IPS-NIHi11 (cell line): Measurements from ENCODE around the gene NMT2.
A peak's percentile ranks its signal among the peaks of the same experiment; 100 is the strongest.

ENCODE experiments used
- DNase-seq: peaks from one replicate; pipeline ENCODE4 v3.0.0; 2012; ENCODE audit warnings: mixed read lengths, low spot score

The NMT2 gene

DNA sequence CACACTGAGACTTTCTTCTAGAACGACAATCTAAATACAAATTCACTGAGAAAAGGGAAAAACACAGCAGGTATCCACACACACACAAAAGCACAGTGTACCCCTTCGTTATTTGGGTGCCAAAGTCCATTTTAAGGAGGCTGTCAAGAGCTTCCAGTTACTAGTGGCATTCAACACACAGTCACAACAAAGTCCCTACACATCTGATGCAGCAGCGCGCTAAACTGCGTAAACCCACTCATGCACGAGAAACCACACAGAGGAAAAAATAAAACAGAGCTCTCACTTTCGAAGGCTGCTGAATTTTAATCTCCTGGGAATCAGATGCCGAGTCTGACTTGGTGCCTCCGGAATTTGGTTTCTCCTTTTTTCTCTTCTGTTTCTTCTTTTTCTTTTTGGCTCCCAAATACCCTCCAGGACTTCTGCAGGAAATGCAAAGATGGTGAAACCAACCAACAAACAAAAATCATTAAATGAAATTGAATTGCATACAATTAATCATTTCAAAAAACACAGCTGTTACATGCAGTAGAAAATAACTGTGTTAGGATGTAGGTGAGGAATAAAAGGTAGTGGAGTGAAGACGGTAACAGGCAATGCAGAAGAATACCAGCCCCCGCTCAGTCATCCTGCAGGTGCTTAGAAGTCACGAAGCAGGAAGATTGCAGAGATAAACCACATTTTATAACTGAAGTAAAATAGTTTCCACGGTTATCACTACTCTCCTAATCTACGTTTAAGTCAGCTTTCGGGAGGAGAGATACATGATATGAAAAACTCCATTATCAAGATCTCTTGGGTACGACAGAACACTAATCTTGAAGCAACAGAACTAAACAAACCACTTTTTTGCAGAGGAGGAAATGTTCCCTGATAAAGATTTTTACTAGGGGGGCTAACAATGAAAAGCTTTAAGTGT is 27.1 kb downstream of the NMT2 start:
- no peak for DNase-seq

DNA sequence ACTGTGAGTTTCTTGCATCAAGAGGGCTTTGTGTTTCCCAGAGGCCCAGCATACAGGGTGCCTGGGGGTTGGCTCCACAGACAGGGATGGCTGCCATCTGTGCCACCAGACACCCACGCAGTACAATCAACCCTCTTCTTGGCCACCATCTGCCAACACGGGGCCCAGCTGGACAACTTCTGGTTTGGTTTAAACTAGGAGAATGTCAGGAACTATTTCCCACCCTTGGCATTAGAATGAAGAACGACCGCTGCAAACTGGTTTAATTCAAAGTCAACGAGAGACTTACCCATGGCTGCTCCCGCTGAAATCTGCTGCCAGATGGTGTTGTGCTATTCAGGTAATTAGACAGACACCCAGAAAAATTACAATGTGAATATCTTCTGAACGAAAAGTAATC is 27.8 kb downstream of the NMT2 start:
- DNase-seq: no peak

DNA sequence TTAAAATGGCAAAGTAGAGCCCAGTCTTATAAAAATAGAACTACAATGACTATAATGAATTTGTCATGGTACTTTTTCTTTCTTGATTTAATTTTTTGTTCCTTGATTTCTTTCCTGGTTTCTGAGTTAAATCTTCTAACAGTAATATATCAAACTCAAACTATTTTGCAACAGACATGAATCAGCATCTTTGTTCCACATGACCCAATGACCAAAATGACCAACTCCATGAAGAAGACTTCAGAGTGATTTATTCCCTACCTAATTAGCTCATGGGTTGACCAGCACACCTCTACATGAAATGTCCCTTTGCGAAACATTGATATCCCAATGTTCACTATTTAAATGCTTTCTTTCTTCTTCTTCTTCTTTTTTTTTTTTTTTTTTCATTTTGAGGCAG is 30.9 kb downstream of the NMT2 start:
- DNase-seq: no peak

DNA sequence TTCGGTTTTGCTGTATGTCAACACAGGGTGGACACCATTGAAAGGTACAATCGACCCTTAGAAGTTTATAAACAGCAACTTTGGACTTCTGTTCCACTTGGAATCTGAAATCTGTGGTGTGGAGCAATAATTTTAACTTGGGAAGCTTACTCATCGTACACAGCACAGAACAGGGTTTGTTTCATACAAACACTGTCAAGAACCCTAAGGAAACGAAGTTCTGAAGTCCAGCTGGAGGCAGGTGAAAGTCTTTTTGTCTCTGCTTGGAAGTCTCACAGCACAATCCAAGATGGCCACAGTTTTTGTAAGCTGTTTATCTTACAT is 31.5 kb downstream of the NMT2 start:
- no peak for DNase-seq

DNA sequence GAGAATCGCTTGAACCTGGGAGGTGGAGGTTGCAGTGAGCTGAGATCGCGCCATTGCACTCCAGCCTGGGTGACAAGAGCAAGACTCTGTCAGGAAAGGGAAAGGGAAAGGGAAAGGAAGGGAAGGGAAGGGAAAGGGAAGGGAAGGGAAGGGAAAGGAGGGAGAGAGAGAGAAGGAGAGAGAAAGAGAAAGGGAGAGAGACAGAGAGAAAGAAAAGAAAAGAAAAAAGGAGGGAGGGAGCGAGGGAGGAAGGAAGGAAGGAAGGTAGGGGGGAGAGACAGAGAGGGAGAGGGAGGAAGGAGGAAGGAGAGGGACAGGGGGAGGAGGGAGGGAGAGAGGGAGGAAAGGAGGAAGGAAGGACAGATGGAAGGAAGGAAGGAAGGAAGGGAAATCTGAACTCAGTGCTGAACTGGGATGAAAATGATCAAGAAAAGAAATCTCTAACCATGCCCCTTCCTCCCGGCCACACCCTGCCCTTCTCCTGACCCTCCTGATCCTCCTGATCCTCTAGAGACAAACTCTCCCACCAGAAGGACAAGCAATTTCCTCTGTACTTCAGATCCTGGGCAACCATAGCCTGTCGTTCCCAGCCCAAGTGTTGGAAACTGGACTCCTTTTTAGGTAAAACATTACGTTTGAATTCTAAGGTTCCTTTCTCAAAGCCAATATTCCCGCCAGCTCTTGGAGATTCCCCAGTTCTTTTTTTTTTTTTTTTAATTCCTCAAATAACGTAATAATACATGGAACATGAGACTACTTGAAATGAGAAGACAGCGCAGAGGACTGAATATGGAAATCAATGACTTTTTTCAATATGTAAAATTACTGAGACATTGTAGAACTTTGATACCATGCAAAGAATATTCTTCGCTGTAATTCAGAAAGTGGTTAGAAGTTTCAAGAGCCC is 32.1 kb downstream of the NMT2 start:
- no peak for DNase-seq

DNA sequence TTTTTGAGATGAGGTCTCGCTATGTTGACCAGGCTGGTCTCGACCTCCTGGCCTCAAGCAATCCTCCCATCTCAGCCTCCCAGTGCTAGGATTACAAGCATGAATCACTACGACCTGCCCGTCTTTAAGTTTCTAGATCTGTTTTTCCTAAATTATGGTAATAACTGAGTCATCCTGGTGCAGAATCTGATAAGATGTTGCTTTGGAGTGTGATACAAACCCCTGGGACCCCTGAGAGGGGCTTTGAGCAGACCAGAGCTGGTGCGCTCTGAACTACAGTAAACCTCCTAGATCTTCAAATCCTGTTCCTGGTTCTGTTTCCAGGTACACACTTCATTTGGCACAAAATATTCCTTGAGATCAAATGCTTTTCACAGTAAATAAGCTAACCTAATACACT is 37.2 kb downstream of the NMT2 start:
- no peak for DNase-seq

DNA sequence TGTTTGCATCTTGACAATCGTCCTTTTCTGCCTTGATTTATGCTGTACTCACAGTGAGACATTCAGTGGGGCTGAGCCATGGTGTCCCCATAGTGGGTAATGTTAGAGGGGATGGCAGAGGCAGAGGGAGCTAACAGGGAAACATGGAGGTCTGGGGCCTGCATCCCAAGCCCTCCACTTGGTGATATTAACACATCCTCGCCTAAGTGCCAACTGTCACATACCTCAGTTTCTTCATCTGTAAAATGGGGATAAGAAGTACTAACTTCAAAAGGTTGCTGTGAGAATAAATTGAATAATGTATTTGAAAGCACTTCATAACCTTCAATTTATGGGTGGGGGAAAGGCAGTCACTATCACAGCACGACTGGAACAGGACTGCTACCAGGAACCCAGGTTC is 43.6 kb downstream of the NMT2 start:
- DNase-seq: no peak

DNA sequence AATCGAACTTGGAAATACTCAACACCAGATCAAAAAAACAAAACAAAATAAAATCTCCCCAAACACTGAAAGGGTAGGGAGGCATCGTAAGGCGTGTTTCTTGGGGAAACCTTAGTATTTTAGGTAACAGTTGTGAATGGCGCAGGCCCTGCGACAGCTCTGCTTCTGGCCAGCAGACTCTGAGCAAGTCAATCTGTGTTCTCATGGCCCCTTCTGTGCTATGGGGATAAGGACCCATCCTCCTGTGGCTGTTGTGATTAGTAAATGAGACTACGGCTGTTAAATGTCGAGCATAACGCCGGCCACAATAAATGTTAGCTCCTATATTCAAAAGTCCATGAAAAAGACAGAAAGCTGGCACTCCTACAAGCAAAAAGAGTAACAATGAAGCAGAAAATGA is 44.3 kb downstream of the NMT2 start:
- no peak for DNase-seq

DNA sequence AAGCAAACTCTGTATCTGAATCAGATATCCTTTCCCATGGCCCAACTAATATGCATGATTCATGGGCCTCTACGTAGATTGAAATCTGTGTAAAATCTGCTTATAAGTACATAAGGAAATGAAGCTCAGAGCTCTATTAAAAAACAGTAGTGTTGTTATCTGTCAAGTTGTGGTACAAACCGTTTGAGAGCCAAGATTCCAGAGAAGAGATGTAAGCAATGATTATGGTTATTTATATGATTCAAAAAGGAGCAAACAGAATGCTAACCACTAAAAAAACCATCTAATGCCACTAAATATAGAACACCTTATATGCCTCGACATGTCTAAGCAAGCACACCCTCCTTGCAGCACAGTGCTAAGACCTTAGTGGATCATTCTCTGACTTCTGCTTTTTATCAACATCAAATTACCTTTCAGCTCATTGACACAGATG is 44.7 kb downstream of the NMT2 start:
- DNase-seq: no peak

DNA sequence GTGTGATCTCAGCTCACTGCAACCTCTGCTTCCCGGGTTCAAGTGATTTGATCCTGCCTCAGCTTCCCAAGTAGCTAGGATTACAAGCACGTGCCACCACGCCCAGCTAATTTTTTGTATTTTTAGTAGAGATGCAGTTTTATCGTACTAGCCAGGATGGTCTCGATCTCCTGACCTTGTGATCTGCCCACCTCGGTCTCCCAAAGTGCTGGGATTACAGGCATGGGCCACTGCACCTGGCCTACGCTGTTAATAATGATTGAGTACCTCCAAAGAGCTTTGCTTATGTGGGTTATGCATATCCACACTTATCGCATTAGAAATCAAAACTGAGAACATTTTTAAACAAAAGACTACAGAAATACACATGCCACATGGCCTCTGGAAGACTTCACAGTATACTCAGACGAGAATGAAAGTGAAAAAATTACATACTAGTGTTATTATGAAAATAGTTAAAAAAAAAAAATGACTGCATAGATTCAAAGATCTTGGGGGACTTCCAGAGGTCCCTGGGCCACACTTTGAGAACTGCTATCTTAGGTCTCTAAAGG is 45.9 kb downstream of the NMT2 start:
- DNase-seq: no peak

DNA sequence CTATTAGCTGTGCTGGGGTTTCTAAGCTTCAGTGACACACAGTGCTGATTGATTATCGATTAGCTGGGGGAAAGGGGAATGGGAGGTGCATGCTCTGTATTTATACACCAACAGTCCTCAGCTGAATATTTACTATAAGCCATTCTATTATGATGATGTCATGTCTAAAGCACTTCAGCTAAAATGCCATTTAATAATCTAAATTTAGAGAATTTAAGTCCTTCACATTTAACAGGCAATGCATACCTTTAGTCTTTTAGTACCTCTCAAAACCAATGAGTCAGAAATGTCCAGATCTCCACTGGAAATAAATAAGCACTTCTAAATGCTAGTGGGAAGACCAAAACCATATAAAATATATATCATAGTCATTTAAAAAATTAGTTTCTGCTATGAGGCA is 46.8 kb downstream of the NMT2 start:
- no peak for DNase-seq

DNA sequence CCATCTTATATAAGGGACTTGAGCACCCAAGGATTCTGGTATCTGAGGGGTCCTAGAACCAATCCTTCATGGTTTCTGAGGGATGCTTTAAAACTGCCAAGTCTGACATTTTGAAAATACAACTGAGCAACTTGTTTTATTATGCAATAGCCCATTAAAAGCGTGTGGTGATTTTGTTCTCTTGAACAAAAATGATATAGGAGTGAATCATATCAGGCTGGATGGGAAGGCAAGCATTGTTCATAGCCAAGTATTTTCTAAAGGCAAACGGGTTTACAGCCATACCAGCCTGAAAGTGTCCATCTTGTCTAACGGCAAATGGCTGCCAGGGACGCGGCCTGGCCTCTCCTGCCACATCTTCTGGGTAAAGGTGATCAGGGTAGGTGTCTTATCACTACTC is 48.0 kb downstream of the NMT2 start:
- DNase-seq: no peak

DNA sequence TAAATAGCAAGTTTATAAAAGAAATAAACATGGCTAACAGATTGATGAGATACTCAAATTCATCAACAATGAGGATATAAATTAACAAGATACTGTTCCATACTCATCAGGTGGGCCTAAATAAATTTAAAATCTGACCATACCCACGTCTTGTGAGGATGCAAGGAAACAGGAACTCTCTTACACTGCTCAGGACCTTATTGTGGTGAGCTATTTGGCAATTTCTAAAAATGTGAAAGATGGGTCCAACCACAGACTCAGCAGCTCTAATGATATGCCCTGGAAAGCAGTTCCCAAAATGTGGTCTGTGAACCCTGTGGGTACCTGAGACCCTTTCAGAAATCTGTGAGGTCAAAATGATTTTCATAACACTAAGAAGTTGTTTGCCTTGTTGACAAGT is 49.9 kb downstream of the NMT2 start:
- DNase-seq: no peak

DNA sequence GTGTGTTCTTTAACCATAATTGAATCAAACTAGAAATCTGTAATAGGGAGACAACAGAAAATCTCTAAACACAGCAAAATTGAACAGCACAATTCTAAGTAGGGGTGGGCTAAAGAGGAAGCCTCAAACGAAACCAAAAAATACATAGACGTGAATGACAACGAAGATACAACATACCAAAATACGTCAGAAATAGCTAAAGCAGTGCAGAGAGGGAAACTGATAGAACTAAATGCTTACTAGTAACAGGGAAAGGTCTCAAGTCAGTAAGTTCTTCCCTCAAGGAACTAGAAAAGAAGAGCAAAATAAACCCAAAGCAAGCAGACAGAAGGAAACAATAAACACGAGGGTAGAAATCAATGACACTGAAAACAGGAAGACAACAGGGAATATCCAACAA is 52.3 kb downstream of the NMT2 start:
- no peak for DNase-seq

DNA sequence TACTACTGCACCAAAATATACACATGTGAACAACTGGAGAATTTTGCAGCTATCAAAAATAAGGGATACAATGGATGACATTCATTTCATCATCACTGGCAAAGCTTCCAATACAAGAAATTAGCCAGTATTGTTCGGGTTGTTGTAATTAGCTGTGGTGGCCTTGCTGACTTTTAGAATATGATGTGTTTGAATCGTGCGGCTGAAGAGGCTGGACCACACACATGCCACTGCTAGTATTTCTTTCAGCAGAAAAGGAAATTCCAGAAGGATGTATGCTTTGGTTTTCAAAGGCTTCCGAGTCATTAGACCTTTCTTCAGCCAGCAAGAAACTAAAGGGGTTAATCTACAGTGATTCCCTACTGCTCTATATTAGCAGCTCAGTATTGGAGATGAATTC is 54.7 kb downstream of the NMT2 start:
- DNase-seq: no peak

DNA sequence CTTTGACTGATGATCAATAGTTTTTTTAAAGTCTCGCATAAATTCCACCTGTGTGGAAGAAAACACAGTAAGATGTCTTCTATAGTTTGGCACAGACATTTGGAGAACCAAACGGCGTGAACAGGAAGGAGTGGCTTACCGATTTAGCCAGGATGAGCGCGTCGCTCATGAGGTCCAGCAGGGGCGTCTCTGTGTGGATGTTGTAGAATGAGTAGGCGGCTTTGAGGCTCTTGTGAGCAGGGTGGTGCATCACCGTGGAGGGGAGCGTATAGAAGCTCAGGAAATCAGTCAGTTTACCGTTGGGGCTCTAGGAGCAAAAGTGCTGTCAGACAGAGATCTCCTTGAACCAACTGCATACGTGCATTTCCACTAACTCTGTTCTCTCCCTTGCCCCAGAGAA is 55.8 kb downstream of the NMT2 start:
- DNase-seq: no peak

DNA sequence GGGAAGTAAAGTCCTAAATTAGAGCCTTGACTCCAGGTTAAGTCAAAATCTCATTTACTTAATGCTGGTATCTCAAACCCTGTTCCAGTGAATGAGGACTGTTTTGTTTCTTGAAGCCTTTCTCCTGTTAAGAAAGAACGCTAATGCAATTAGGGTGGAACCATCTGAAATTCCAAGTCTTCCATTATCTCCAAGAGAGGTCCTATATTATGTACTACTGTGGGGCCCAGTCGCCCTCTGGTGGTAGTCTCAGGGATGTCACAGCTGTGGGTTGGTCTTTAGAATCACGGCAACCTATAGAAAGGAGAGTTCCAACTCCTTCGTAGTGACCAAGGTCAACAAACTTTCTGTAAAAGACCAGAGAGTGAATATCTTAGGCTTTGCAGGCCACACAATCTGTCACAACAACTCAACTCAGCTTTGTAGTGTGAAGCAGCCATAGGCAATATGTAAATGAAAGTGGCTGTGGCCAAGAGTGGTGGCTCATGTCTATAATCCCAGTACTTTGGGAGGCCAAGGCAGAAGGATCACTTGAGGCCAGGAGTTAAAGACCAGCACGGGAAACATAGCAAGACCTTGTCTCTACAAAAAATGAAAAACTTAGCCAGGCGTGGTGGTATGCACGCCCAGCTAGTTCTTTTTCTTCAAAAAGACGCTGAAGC is 62.0 kb downstream of the NMT2 start:
- DNase-seq: peak; percentile 77

DNA sequence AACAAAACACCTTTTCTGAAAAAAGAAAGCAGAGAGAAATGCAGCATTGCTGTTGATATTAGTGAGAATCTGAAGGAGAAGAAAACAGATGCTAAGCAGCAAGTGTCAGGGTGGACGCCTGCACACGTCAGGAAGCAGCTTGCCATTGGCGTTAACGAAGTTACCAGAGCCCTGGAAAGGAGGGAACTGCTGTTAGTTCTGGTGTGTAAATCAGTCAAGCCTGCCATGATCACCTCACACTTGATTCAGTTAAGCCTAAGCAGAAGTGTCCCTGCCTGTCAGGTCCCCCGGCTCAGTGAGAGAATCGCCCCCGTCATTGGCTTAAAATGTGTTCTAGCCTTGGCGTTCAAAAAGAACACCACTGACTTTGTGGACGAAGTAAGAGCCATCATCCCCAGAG is 65.0 kb downstream of the NMT2 start:
- DNase-seq: no peak

DNA sequence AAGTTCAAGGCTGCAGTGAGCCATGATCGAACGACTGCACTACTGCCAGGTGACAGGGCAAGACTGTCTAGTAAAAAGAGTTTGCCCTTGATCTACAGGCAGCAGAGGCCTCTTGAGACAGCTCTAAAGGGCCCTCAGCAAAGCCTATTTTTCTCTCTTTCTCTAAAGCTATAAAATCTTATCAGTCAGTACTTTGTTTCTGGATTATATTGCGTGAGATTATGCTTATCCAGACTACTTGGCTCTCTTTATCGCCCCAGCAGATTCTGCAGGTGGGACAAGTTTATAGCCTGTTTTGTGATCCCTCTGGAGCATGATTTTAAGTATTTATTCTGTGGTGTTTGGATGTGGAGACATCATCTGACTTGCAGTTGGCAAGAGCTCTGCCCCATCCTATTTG is 68.6 kb downstream of the NMT2 start:
- DNase-seq: no peak

DNA sequence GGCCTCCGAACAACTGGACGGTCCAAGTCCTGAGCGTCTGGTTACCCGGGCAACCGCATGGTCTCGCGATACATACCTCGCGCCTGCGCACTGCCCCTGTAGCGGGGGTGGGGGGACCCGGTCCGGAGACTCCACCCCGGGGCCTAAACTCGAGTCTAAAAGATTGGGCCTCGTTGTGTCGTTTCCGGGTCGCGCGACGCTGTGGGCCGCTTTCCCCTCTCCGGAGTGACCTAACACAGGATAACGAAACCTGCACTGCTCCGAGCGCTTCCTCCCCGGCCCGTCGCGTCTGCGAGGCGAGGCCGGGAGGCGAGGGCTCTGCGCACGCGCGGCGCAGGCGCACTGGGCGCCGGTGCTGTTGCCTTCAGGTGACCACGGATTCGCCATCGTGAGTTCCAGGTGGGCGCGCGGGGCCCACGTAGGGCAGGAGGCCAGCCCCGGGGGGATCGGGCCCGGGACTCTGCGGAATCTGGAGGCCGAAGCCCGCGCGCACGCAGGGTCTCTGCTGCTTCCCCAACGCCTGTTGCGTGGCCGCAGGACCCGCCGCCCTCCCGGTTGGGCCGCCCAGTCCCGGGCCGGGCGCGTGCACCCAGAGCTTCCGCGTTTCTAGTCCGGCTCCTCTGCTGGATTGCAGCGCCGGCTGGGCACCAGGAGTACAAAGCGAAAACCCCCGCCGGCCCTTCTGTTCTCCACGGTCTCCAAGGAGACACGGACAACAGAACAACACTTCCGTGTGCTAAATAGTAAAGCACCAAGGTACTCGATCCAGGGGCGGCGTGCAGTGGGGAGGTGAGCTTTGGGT is 71.3 kb downstream of the NMT2 start, which contains the start of gene RPP38:
RPP38 (plus strand) TSS at position 345 of the 802 bp plus-strand sequence. CDS start 5,960 bp downstream, outside the sequence.
- DNase-seq: peak; percentile 97

DNA sequence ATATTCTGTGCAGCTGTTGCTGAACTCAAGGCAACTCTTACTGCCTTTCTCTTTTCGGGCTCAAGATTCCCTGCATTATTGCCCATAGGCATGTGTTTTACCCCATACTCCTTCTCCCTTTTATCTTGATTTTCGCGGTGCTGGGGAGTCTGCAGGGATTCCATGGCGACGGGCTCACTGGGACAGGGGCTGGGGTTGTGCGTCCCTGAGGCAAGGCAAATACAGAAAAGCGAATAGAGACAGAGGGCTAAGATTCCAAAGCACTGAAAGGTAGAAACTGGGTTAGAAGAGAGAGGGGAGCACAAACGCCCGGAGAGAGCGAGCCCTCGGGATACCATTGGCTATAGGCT is 71.9 kb downstream of the NMT2 start:
- no peak for DNase-seq
